Nephron progenitor cell (in vitro differentiated cells): Measurements from ENCODE around the gene C16orf78.

Experiments used
- DNase-seq: peaks from one replicate; pipeline ENCODE4 v3.0.0; 2021
- H3K27ac Mint-ChIP-seq: 2 replicates; pipeline ENCODE4 v1.8.0; 2021; ENCODE audit warnings: mild to moderate bottlenecking, moderate library complexity, mixed read lengths
- H3K27me3 Mint-ChIP-seq: 2 replicates; pipeline ENCODE4 v1.8.0; 2021; ENCODE audit warnings: mild to moderate bottlenecking, low read depth, mixed read lengths; ENCODE audit not compliant: poor library complexity
- H3K36me3 Mint-ChIP-seq: 2 replicates; pipeline ENCODE4 v1.8.0; 2021; ENCODE audit warnings: low read depth, mixed read lengths
- H3K4me1 Mint-ChIP-seq: 2 replicates; pipeline ENCODE4 v1.8.0; 2021; ENCODE audit warnings: mixed read lengths
- H3K4me3 Mint-ChIP-seq: 2 replicates; pipeline ENCODE4 v1.8.0; 2021; ENCODE audit warnings: mild to moderate bottlenecking, moderate library complexity, mixed read lengths
- H3K9me3 Mint-ChIP-seq: 2 replicates; pipeline ENCODE4 v1.8.0; 2021; ENCODE audit warnings: mild to moderate bottlenecking, moderate library complexity, mixed read lengths
- TF ChIP-seq, protein P1 (sequence below): fragments of 200-600 bp; sonication (generic); IDR thresholded peaks from 2 replicates; pipeline ENCODE4 v1.5.0; 2021; ENCODE audit warnings: antibody characterized with exemption

The C16orf78 gene, protein sequence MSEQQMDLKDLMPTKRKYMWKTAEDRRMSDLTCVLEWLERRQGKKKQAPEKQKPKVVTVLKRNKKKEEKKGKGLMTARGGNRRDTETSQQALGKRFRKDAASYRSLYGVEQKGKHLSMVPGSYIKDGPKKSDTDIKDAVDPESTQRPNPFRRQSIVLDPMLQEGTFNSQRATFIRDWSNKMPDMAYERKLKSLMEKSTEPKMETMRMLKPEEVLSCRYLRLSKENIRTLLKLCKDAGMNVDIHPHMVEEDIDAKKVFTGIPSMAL

DNA sequence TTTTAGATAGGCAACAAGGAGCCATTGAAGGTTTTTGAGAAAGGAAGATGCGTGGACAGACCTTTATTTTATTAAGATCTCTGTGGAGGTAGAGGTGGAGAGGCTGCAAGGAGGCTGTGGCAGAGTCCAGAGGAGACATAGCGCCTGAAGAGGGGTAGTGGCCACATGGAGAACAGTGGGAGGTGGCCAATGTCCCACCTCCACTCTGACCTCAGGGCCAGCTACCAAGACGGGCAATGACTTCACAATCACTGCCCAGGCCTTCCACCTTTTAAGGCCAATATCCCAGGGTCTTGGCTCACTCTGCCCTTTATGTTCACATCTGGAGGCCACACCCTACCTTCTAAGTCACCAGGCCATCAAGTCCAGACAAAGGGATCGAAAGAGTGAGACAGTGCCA lies at the start of gene C16orf78:
Gene C16orf78 (plus strand): TSS at position 301 of the 400 bp plus-strand sequence. CDS start 136 bp downstream, outside the sequence.
- no peaks in the 10 kb centered on the region for H3K36me3 Mint-ChIP-seq
- DNase-seq: no peak
- no peak within 1 kb of the TSS for H3K27ac Mint-ChIP-seq
- no peaks in the 10 kb centered on the region for H3K4me1 Mint-ChIP-seq
- H3K9me3 Mint-ChIP-seq: no peaks in the 10 kb centered on the region
- TF ChIP-seq, protein P1, sequence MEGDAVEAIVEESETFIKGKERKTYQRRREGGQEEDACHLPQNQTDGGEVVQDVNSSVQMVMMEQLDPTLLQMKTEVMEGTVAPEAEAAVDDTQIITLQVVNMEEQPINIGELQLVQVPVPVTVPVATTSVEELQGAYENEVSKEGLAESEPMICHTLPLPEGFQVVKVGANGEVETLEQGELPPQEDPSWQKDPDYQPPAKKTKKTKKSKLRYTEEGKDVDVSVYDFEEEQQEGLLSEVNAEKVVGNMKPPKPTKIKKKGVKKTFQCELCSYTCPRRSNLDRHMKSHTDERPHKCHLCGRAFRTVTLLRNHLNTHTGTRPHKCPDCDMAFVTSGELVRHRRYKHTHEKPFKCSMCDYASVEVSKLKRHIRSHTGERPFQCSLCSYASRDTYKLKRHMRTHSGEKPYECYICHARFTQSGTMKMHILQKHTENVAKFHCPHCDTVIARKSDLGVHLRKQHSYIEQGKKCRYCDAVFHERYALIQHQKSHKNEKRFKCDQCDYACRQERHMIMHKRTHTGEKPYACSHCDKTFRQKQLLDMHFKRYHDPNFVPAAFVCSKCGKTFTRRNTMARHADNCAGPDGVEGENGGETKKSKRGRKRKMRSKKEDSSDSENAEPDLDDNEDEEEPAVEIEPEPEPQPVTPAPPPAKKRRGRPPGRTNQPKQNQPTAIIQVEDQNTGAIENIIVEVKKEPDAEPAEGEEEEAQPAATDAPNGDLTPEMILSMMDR: no peak
- H3K27me3 Mint-ChIP-seq: peaks cover 9% of the 10 kb centered on the region
- no peak within 1 kb of the TSS for H3K4me3 Mint-ChIP-seq

DNA sequence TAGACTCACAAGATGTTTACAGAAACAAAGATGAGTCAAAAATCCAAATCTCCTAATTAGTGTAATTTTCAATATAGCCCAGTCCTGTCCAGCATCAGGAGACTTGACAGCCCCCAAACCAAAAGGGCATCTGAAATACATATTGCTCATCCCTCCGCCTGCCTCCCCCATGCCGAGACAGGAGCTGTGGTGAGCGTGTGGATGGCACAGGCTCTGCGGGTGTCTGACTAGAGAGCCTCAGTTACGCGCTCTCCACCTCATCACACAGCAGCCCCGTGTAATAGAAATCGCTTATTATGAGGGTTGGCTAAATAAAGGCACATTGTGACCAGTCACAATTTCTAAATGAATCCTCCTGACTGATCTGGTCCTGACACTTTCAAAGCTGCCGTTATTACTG lies 48.9 kb upstream of the C16orf78 start:
- H3K9me3 Mint-ChIP-seq: peaks cover 9% of the 10 kb centered on the region
- TF ChIP-seq, protein P1: no peak
- no peaks in the 10 kb centered on the region for H3K36me3 Mint-ChIP-seq
- H3K27me3 Mint-ChIP-seq: peaks cover 14% of the 10 kb centered on the region
- no peak overlapping the region for H3K27ac Mint-ChIP-seq
- H3K4me1 Mint-ChIP-seq: no peaks in the 10 kb centered on the region
- no peak overlapping the region for H3K4me3 Mint-ChIP-seq
- no peak for DNase-seq

DNA sequence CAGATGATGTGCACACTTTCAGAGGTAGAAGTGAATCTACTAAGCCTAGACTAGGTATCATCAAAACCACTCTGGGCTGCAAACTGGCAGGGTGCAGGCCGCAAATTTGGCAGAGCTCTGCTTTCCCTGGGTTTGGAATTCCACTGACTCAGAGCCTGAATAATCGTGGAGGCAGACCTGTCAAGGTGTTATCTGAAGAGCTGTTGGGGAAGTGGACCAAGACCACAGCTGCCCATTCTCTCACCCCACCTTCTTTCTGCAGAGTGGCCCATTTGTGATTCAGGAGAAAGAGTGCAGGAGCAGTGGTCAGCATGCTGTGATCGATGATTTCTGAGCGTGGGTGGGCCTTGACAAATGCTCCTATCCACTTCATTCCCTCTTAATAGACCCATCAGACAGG lies 46.1 kb upstream of the C16orf78 start:
- DNase-seq: no peak
- TF ChIP-seq, protein P1: no peak
- Mint-ChIP-seq H3K27ac (no peak overlapping the region), H3K4me3 (no peak overlapping the region), H3K4me1 (no peaks in the 10 kb centered on the region), H3K9me3 (no peaks in the 10 kb centered on the region), H3K27me3 (peaks cover 14% of the 10 kb centered on the region), H3K36me3 (no peaks in the 10 kb centered on the region)

DNA sequence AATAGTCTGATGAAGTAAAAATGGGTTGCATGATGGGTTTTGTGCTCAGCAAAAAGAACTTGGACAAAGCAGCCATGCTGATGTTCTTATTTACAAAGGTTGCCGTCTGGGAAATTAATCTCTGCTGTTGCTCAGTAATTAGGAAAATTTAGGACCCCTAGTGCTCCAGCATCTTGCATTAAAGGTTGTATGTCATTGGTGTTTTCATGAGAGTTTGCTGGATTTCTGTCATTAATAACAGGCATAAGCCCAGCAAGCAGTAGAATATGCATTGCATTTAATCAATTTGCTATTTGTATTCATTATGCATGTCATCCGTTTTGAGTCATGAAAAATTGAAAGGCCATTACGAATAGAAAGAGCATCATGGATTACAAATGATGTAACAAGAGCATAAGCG lies 45.3 kb upstream of the C16orf78 start:
- H3K27ac Mint-ChIP-seq: no peak overlapping the region
- no peak overlapping the region for H3K4me3 Mint-ChIP-seq
- no peaks in the 10 kb centered on the region for H3K4me1 Mint-ChIP-seq
- no peaks in the 10 kb centered on the region for H3K36me3 Mint-ChIP-seq
- no peaks in the 10 kb centered on the region for H3K9me3 Mint-ChIP-seq
- TF ChIP-seq, protein P1: no peak
- H3K27me3 Mint-ChIP-seq: peaks cover 17% of the 10 kb centered on the region
- no peak for DNase-seq

DNA sequence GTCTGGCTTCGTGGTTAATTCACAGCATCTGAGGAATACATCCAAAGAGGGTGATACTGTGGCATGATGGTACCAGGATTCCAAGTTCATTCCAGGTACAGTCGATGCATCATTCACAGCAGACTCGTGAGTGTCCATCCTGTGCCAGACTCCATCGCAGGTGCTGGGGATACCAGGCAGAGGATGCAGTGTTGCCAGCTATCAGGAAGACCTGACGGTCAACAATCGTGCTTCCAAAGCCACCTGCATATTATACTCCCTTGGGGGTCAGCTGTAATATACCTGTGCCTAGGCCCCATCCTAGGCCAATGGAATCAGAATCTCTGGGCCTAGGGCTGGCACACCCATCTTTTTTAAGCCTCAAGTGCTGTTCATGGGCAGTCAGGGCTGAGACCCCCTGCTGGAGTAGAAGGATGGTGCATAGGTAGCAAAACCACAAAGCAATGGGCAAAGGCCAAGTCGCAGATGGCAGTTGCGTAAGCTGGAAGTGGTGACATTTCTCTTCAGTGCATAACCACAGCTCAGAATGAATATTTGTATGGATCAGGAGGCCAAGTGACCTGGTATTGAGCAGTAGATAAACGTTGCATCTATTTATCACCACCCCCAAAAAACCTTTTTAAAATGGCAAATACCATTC lies 42.9 kb upstream of the C16orf78 start:
- Mint-ChIP-seq H3K4me3 (no peak overlapping the region), H3K27me3 (peaks cover 17% of the 10 kb centered on the region), H3K36me3 (no peaks in the 10 kb centered on the region), H3K27ac (no peak overlapping the region), H3K9me3 (no peaks in the 10 kb centered on the region), H3K4me1 (no peaks in the 10 kb centered on the region)
- no peak for DNase-seq
- TF ChIP-seq, protein P1: no peak
